Heart left ventricle (tissue), 16 donors: ENCODE data around the gene ROCK2. TPM values are rescaled to one million over a fixed set of nuclear protein-coding genes. Genes with fewer than 3 reads are reported as not detected.

ENCODE experiments used
- ATAC-seq, 4 donors: fragments of 200-7000 bp; cut with Tn5 transposase; one replicate each; pipeline ENCODE4 v1.9.1; 2020 to 2022; ENCODE audit warnings: moderate library complexity in 4 of 4, mild to moderate bottlenecking in 3 of 4, moderate number of reproducible peaks in 1 of 4
- DNase-seq, 5 donors: peaks; one replicate each; pipeline ENCODE4 v3.0.0-alpha.2; 2020
- H3K27ac ChIP-seq, 12 donors: fragments of 200-600 bp; sonication (generic) in 4 of 12; one replicate each; pipeline versions ENCODE4 v1.5.0 to v1.8.0; 2016 to 2022; ENCODE audit warnings: mild to moderate bottlenecking in 2 of 12
- H3K27me3 ChIP-seq, 9 donors: fragments of 200-600 bp; sonication (generic) in 2 of 9; one replicate each; pipeline versions ENCODE4 v1.5.1 to v1.8.0; 2016 to 2022; ENCODE audit warnings: mild to moderate bottlenecking in 3 of 9
- H3K36me3 ChIP-seq, 9 donors: fragments of 200-600 bp; sonication (generic) in 2 of 9; one replicate each; pipeline versions ENCODE4 v1.5.0 to v1.8.0; 2018 to 2022; ENCODE audit warnings: mild to moderate bottlenecking in 2 of 9
- H3K4me1 ChIP-seq, 12 donors: fragments of 200-600 bp; sonication (generic) in 4 of 12; one replicate each; pipeline versions ENCODE4 v1.5.0 to v1.8.0; 2016 to 2022; ENCODE audit warnings: mild to moderate bottlenecking in 3 of 12
- H3K4me3 ChIP-seq, 12 donors: fragments of 200-600 bp; sonication (generic) in 4 of 12; one replicate each; pipeline versions ENCODE4 v1.5.0 to v1.8.0; 2017 to 2022; ENCODE audit warnings: mild to moderate bottlenecking in 9 of 12, moderate library complexity in 4 of 12
- H3K9me3 ChIP-seq, 12 donors: fragments of 200-600 bp; sonication (generic) in 4 of 12; one replicate each; pipeline versions ENCODE4 v1.5.0 to v1.8.0; 2016 to 2022; ENCODE audit warnings: mild to moderate bottlenecking in 1 of 12
- CTCF ChIP-seq, 12 donors: fragments of 200-600 bp; sonication (generic) in 4 of 12; IDR thresholded peaks; one replicate each; pipeline versions ENCODE4 v1.5.0 to v1.8.0; 2018 to 2022; ENCODE audit warnings: antibody characterized with exemption in 12 of 12, mild to moderate bottlenecking in 5 of 12
- POLR2A ChIP-seq, 2 donors: fragments of 450-650 bp; IDR thresholded peaks; one replicate each; pipeline ENCODE4 v1.6.1; 2017; ENCODE audit warnings: antibody characterized with exemption in 2 of 2, mild to moderate bottlenecking in 2 of 2, moderate library complexity in 2 of 2
- WGBS, 4 donors: extraction: QIAGEN DNeasy Blood & Tissue Kit in 2 of 4; methylation state at CpG; one replicate each; pipeline versions ENCODE4 v1.1.5 to v1.1.7; 2013 to 2018; 5-methylcytosine and 5-hydroxymethylcytosine counted together
- intact Hi-C, 10 donors: fragments of 100-400 bp; cut with DNase I; formaldehyde crosslinking; loops; one replicate each; pipeline versions ENCODE4 v1.11.1 to v1.14.2; 2022
- polyA plus RNA-seq, 2 donors: library from polyadenylated mRNA; stranded (reverse); fragments of 200-250 nt; gene quantifications; one replicate each; pipeline ENCODE4 v1.2.3, GENCODE V29; 2013
- total RNA-seq, 9 donors: library from RNA; depleted of rRNA in 2 of 9; stranded (reverse); fragments of >200 nt in 2 of 9; fragmentation: NEBNext Ultra II Directional in 3 of 9; extraction: Animal tissue kit (Norgen Biotek cat#: 25700) in 3 of 9; gene quantifications; one replicate each; pipeline versions ENCODE4 v1.1.0 to v1.2.4, GENCODE V29; 2016 to 2023
- donor health status: ischemic (EF 13 %, LVEDD 7.1; RV severe dilation, severe dysfunction).
- donor health status: healthy with polysubstance abuse.
- donor health status: DM: no; HTN: yes; CAD: no.
- donor health status: DM: no; HTN: no; CAD: no.
- donor health status: ischemic (EF 25% LVEDD 6.9; RV normal size, moderate dysfunction).
- donor health status: ischemic (EF 25% LVEDD 5.7; RV mildly dilated, moderate dysfunction).
- donor health status: healthy.
- donor health status: DM: yes; HTN: yes; CAD: no.
- donor health status: ischemic (EF 35%, LVEDD 5.7; RV mildly dilated, moderate dysfunction).
- donor health status: nonischemic (EF 11% LVEDD 7.7; RV severe dilation, severe dysfunction).
- donor health status: DM: yes; HTN: yes; CAD: no.
- donor health status: PGD.
- donor health status: ischemic (EF 29% LVEDD 5.4; RV normal size, mild dysfunction).
- donor health status: nonischemic (EF 23%, LVEDD 6.1; RV moderate dilation, normal function).

ROCK2 gene
- total and polyA plus RNA-seq, 11 donors, result 6.1 to 44.3 (median 38.0) TPM

GRCh38 chr2:11311543-11311942, 32.9 kb downstream of the ROCK2 start:
- Histone ChIP-seq H3K4me3 (no peak overlapping the region), H3K36me3 (no peaks in the 10 kb centered on the region), H3K9me3 (no peaks in the 10 kb centered on the region), H3K4me1 (peaks cover 0 to 45% (median 33%) of the 10 kb centered on the region in 12 donors), H3K27me3 (no peaks in the 10 kb centered on the region), H3K27ac (no peak overlapping the region)
- TF ChIP-seq POLR2A (IDR thresholded peaks at IDR 0.05) (no peak), CTCF (IDR thresholded peaks at IDR 0.05) (no peak)
- no peak for ATAC-seq
- intact Hi-C loops, result no loop called here
- WGBS, 4 donors, result 79 to 83% (median 81%) methylated on average over 7 of the region's 7 CpGs
- DNase-seq, result no peak

GRCh38 chr2:11310212-11310611, 34.2 kb downstream of the ROCK2 start:
- Histone ChIP-seq H3K27me3 (no peaks in the 10 kb centered on the region), H3K9me3 (no peaks in the 10 kb centered on the region), H3K4me3 (no peak overlapping the region), H3K4me1 (peaks cover 0 to 53% (median 39%) of the 10 kb centered on the region in 12 donors), H3K36me3 (no peaks in the 10 kb centered on the region), H3K27ac (no peak overlapping the region)
- ATAC-seq, result no peak
- no peak for DNase-seq
- WGBS, 4 donors, result 39 to 47% (median 45%) methylated on average over 5 of the region's 5 CpGs
- intact Hi-C loops, result no loop called here
- no peak for TF ChIP-seq CTCF (IDR thresholded peaks at IDR 0.05)
- no peak for TF ChIP-seq POLR2A (IDR thresholded peaks at IDR 0.05)

GRCh38 chr2:11309706-11310105, 34.7 kb downstream of the ROCK2 start:
- WGBS, 4 donors, result 78 to 95% (median 86%) methylated on average over 5 of the region's 5 CpGs
- H3K27me3 ChIP-seq, result no peaks in the 10 kb centered on the region
- no peak for DNase-seq
- TF ChIP-seq CTCF (IDR thresholded peaks at IDR 0.05), result no peak
- intact Hi-C loops, result no loop called here
- no peaks in the 10 kb centered on the region for H3K36me3 ChIP-seq
- ATAC-seq, result no peak
- no peak overlapping the region for H3K27ac ChIP-seq
- no peak overlapping the region for H3K4me3 ChIP-seq
- H3K9me3 ChIP-seq, result no peaks in the 10 kb centered on the region
- H3K4me1 ChIP-seq, result peaks cover 0 to 52% (median 35%) of the 10 kb centered on the region in 12 donors

GRCh38 chr2:11307764-11308415, 36.5 kb downstream of the ROCK2 start:
- Histone ChIP-seq H3K4me3 (no peak overlapping the region), H3K27ac (no peak overlapping the region), H3K4me1 (peaks cover 0 to 58% (median 36%) of the 10 kb centered on the region in 12 donors), H3K27me3 (no peaks in the 10 kb centered on the region), H3K9me3 (no peaks in the 10 kb centered on the region), H3K36me3 (no peaks in the 10 kb centered on the region)
- 97 to 98% (median 97%) methylated on average over 18 of the region's 18 CpGs for WGBS, 4 donors
- intact Hi-C loops, result no loop called here
- TF ChIP-seq CTCF (IDR thresholded peaks at IDR 0.05) (no peak), POLR2A (IDR thresholded peaks at IDR 0.05) (no peak)
- DNase-seq, result no peak
- ATAC-seq, result no peak
